AG09309 (cell line): ENCODE data around the gene SNCB.

Experiments used
- DNase-seq: peaks from one replicate; pipeline ENCODE4 v3.0.0-alpha.2; 2010; ENCODE audit warnings: low read depth
- H3K4me3 ChIP-seq: 2 replicates; pipeline ENCODE4 v1.5.1; 2011; ENCODE audit warnings: mild to moderate bottlenecking, low read depth, low read length, moderate library complexity; ENCODE audit not compliant: control insufficient read depth
- CTCF ChIP-seq: IDR thresholded peaks from 2 replicates; pipeline ENCODE4 v1.5.1; 2011; ENCODE audit warnings: mild to moderate bottlenecking, low read depth, low read length, inconsistent platforms; ENCODE audit not compliant: insufficient read depth, control insufficient read depth; ENCODE audit errors: missing control alignments

The SNCB gene

DNA sequence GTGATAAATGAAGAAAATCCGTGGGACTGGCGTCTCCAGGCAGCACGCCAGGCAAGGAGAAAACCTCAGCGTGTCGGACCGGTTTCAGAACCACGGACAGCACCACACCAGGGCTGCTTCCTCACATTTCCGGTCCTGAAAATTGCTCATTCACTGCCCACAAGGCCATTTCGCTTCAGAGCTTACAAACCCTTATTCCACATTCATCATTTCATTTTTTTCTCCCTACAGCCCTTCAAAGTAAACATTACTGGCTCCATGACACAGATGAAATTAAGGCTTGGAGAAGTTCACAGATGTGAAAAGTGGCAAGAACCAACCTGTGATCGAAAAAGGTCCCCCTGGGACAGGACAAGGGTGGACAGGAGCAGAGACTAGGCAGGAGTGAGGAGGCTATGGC lies 18.9 kb downstream of the SNCB start:
- TF ChIP-seq CTCF: no peak
- peak; percentile 48 for DNase-seq
- no peak overlapping the region for H3K4me3 ChIP-seq

- no peak for DNase-seq
- no peak for TF ChIP-seq CTCF
- peak overlapping the region; percentile 67 for H3K4me3 ChIP-seq
Observed at GRCh38 chr5:176610435-176610773, 19.9 kb downstream of the SNCB start.

DNA sequence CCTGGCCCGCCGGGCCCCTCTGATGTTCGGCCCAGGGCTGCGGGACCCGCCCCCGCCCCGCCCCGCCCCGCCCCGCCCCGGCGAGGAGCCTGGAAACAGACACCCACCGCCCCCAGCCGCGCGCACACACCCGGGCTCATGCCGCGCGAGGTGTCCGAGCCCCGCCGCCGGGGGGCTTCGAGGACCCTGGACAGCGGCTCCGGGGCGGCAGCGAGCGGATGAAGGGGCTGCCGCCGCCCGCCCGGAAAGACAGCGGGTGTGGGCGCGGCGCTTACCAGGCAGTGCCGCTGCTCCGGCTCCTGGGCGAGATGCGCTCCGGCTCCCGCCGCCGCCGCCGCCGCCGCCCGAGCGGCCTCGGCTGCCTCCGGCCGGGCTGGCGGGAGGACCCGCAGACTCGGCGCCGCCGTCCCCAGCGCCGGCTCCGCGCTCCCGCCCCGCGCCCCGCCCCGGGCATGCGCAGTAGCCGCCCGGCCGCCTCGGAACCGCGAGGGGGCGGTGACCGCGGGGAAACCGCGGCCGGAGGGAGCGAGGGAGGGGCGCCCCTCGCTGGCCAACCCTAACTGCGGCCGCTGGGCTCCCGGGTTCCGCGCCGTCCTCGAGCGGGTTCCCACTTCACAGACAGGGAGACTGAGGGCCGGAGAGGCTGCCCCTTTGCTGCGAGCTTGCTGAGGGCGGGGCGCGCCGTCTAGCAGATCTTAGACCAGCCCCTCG lies 20.5 kb downstream of the SNCB start, which contains the start of gene GPRIN1:
GPRIN1 (minus strand) TSS at position 433 of the 711 bp plus-strand sequence. CDS start 10,322 bp downstream, outside the sequence.
- DNase-seq: no peak
- H3K4me3 ChIP-seq: peak within 1 kb of the TSS; percentile 67
- TF ChIP-seq CTCF: no peak

- peak overlapping the region; percentile 28 for H3K4me3 ChIP-seq
Observed at GRCh38 chr5:176608937-176609723, 21.2 kb downstream of the SNCB start.

GRCh38 chr5:176608142-176608705 lies 22.1 kb downstream of the SNCB start:
- H3K4me3 ChIP-seq: no peak overlapping the region
- no peak for TF ChIP-seq CTCF
- no peak for DNase-seq

More at GRCh38 chr5:176608937-176609723, 21.2 kb downstream of the SNCB start:
- TF ChIP-seq CTCF: no peak
- DNase-seq: no peak

- no peak for TF ChIP-seq CTCF
- no peak for DNase-seq
- H3K4me3 ChIP-seq: no peak overlapping the region
Observed at GRCh38 chr5:176606875-176607274, 23.5 kb downstream of the SNCB start.
